GM15510 (cell line): ENCODE results near the gene TNFRSF13B.

Source experiments
- POLR2A ChIP-seq: IDR thresholded peaks from 3 replicates; pipeline ENCODE4 v1.6.1; 2011; ENCODE audit warnings: borderline replicate concordance; ENCODE audit not compliant: insufficient read length; ENCODE audit errors: extremely low read depth

Gene TNFRSF13B

GRCh38 chr17:16999931-17000625 is 28.2 kb upstream of the TNFRSF13B start:
- TF ChIP-seq POLR2A, result no peak

GRCh38 chr17:16997514-16998429 is 25.9 kb upstream of the TNFRSF13B start:
- no peak for TF ChIP-seq POLR2A

- TF ChIP-seq POLR2A, result no peak
These were observed 24.0 kb upstream of the TNFRSF13B start for GRCh38 chr17:16995930-16996329.

- no peak for TF ChIP-seq POLR2A
These were observed 22.7 kb upstream of the TNFRSF13B start for GRCh38 chr17:16994631-16995030.

- no peak for TF ChIP-seq POLR2A
These were observed 19.6 kb upstream of the TNFRSF13B start for GRCh38 chr17:16991349-16992009.

GRCh38 chr17:16989953-16990860 is 18.3 kb upstream of the TNFRSF13B start:
- peak; percentile 27 for TF ChIP-seq POLR2A

- TF ChIP-seq POLR2A, result peak; percentile 4
These were observed 17.5 kb upstream of the TNFRSF13B start for GRCh38 chr17:16989230-16989952.

GRCh38 chr17:16988749-16989229 is 16.9 kb upstream of the TNFRSF13B start:
- peak; percentile 23 for TF ChIP-seq POLR2A

GRCh38 chr17:16987830-16988601 is 16.1 kb upstream of the TNFRSF13B start:
- peak; percentile 70 for TF ChIP-seq POLR2A

GRCh38 chr17:16987066-16987829 is 15.3 kb upstream of the TNFRSF13B start:
- no peak for TF ChIP-seq POLR2A

GRCh38 chr17:16986391-16986790 is 14.5 kb upstream of the TNFRSF13B start:
- no peak for TF ChIP-seq POLR2A

GRCh38 chr17:16981928-16982327 is 10.0 kb upstream of the TNFRSF13B start:
- TF ChIP-seq POLR2A, result no peak
